Measurements from ENCODE around the gene AAR2. TPM values are rescaled to one million over a fixed set of nuclear protein-coding genes. Genes with fewer than 3 reads are reported as not detected.

AAR2 gene
- total and polyA plus RNA-seq, 2 experiments from 2014 or later: 34.3 to 35.4 TPM

DNA sequence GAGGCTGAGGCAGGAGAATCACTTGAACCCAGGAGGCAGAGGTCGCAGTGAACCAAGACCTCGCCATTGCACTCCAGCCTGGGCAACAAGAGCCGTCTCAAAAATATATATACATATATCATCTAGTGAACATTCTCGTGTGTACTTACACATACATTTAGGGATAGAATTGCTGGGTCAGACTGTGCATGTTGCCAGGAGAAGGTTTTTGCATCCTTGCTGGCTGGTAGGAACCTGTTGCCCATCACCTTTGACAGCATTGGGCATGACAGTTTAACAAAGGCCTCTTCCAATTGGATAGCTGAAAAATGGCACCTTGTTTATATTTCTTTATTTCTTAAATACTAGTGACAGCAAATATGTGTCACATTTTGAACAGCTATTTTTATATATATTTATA is 5.4 kb downstream of the AAR2 start:
- 0 out of 2 replicates have a peak, but pooled peaks cover 8% of the 10 kb centered on the region for H3K4me1 ChIP-seq (ENCODE audit: insufficient read depth)
- in situ Hi-C loops (cut with MboI): no loop called here
- 99% methylated on average over 4 of the region's 4 CpGs for WGBS, 2 experiments (ENCODE audit: low coverage in 1 of 2, low lambda C conversion rate in 2 of 2, missing lambda C conversion rate in 2 of 2)

GRCh38 chr20:36243726-36244125 is 7.4 kb downstream of the AAR2 start:
- H3K4me3 ChIP-seq: no peak overlapping the region
- peaks cover 52% of the 10 kb centered on the region; the same call in 1 of the 2 replicates for H3K36me3 ChIP-seq (ENCODE audit: low read depth)
- H4K20me1 ChIP-seq (ENCODE audit: insufficient read depth): no peaks in the 10 kb centered on the region
- H3F3A ChIP-seq (ENCODE audit: insufficient read depth): no peaks in the 10 kb centered on the region
- H3K4me1 ChIP-seq (ENCODE audit: insufficient read depth): no peaks in the 10 kb centered on the region
- no peak overlapping the region for H3K27ac ChIP-seq
- no peak for DNase-seq
- no peaks in the 10 kb centered on the region for H3K9me2 ChIP-seq (ENCODE audit: insufficient read depth)
- in situ Hi-C loops (cut with MboI): no loop called here
- H3K79me2 ChIP-seq (ENCODE audit: insufficient read depth): peaks cover 87% of the 10 kb centered on the region
- H3K4me2 ChIP-seq (ENCODE audit: unreplicated experiment): no peak overlapping the region
- TF ChIP-seq EZH2phosphoT487 (IDR thresholded peaks at IDR 0.05; ENCODE audit: insufficient read depth, low read depth) (no peak), EZH2 (IDR thresholded peaks at IDR 0.05; ENCODE audit: insufficient read depth, poor library complexity, severe bottlenecking) (no peak)
- H2AFZ ChIP-seq: no peak overlapping the region
- H3K9me3 ChIP-seq (ENCODE audit: low read depth): no peaks in the 10 kb centered on the region
- 18 to 26% methylated on average over 1 of the region's 1 CpG for WGBS, 2 experiments (ENCODE audit: low coverage in 1 of 2, low lambda C conversion rate in 2 of 2, missing lambda C conversion rate in 2 of 2)
- no peaks in the 10 kb centered on the region for H3K27me3 ChIP-seq (replicated peaks; ENCODE audit: insufficient read depth)
- no peak overlapping the region for H3K9ac ChIP-seq

More for the DNA sequence above, 5.4 kb downstream of the AAR2 start:
- DNase-seq: no peak
- no peak overlapping the region for H3K9ac ChIP-seq
- H2AFZ ChIP-seq: no peak overlapping the region
- no peaks in the 10 kb centered on the region for H3K9me3 ChIP-seq (ENCODE audit: low read depth)
- H3K79me2 ChIP-seq (ENCODE audit: insufficient read depth): peaks cover 91% of the 10 kb centered on the region
- H3K4me2 ChIP-seq (ENCODE audit: unreplicated experiment): no peak overlapping the region
- H3K4me3 ChIP-seq: no peak overlapping the region
- H3F3A ChIP-seq (ENCODE audit: insufficient read depth): no peaks in the 10 kb centered on the region
- no peaks in the 10 kb centered on the region for H3K27me3 ChIP-seq (replicated peaks; ENCODE audit: insufficient read depth)
- no peak overlapping the region for H3K27ac ChIP-seq
- no peaks in the 10 kb centered on the region for H4K20me1 ChIP-seq (ENCODE audit: insufficient read depth)
- H3K9me2 ChIP-seq (ENCODE audit: insufficient read depth): no peaks in the 10 kb centered on the region
- no peak for TF ChIP-seq EZH2 (IDR thresholded peaks at IDR 0.05; ENCODE audit: insufficient read depth, poor library complexity, severe bottlenecking)
- TF ChIP-seq EZH2phosphoT487 (IDR thresholded peaks at IDR 0.05; ENCODE audit: insufficient read depth, low read depth): no peak
- H3K36me3 ChIP-seq (ENCODE audit: low read depth): peaks cover 38% of the 10 kb centered on the region; the same call in 1 of the 2 replicates

GRCh38 chr20:36246401-36246800 is 10.1 kb downstream of the AAR2 start:
- Histone ChIP-seq H3K27me3 (replicated peaks; ENCODE audit: insufficient read depth) (no peaks in the 10 kb centered on the region), H4K20me1 (ENCODE audit: insufficient read depth) (no peaks in the 10 kb centered on the region), H3K4me1 (ENCODE audit: insufficient read depth) (no peaks in the 10 kb centered on the region), H3K4me2 (ENCODE audit: unreplicated experiment) (no peak overlapping the region), H3F3A (ENCODE audit: insufficient read depth) (no peaks in the 10 kb centered on the region), H3K4me3 (no peak overlapping the region), H3K9me3 (ENCODE audit: low read depth) (no peaks in the 10 kb centered on the region), H3K9ac (no peak overlapping the region), H3K79me2 (ENCODE audit: insufficient read depth) (peaks cover 85% of the 10 kb centered on the region), H3K9me2 (ENCODE audit: insufficient read depth) (no peaks in the 10 kb centered on the region), H2AFZ (no peak overlapping the region), H3K36me3 (ENCODE audit: low read depth) (peaks cover 58% of the 10 kb centered on the region; the same call in 1 of the 2 replicates), H3K27ac (no peak overlapping the region)
- WGBS, 2 experiments (ENCODE audit: low coverage in 1 of 2, low lambda C conversion rate in 2 of 2, missing lambda C conversion rate in 2 of 2): 91 to 94% methylated on average over 4 of the region's 4 CpGs
- in situ Hi-C loops (cut with MboI): no loop called here
- TF ChIP-seq EZH2 (IDR thresholded peaks at IDR 0.05; ENCODE audit: insufficient read depth, poor library complexity, severe bottlenecking): no peak
- no peak for TF ChIP-seq EZH2phosphoT487 (IDR thresholded peaks at IDR 0.05; ENCODE audit: insufficient read depth, low read depth)
- DNase-seq: no peak

- no peaks in the 10 kb centered on the region for H3K4me1 ChIP-seq (ENCODE audit: insufficient read depth)
- no peaks in the 10 kb centered on the region for H3K27me3 ChIP-seq (replicated peaks; ENCODE audit: insufficient read depth)
- H3F3A ChIP-seq (ENCODE audit: insufficient read depth): no peaks in the 10 kb centered on the region
- no peaks in the 10 kb centered on the region for H3K9me3 ChIP-seq (ENCODE audit: low read depth)
- H3K9ac ChIP-seq: no peak overlapping the region
- no peak for TF ChIP-seq EZH2 (IDR thresholded peaks at IDR 0.05; ENCODE audit: insufficient read depth, poor library complexity, severe bottlenecking)
- no peak for TF ChIP-seq EZH2phosphoT487 (IDR thresholded peaks at IDR 0.05; ENCODE audit: insufficient read depth, low read depth)
- no peaks in the 10 kb centered on the region for H4K20me1 ChIP-seq (ENCODE audit: insufficient read depth)
- WGBS, 2 experiments (ENCODE audit: low coverage in 1 of 2, low lambda C conversion rate in 2 of 2, missing lambda C conversion rate in 2 of 2): 77 to 85% methylated on average over 4 of the region's 4 CpGs
- no peak overlapping the region for H3K27ac ChIP-seq
- H3K4me2 ChIP-seq (ENCODE audit: unreplicated experiment): no peak overlapping the region
- in situ Hi-C loops (cut with MboI): no loop called here
- H3K9me2 ChIP-seq (ENCODE audit: insufficient read depth): no peaks in the 10 kb centered on the region
- H3K36me3 ChIP-seq (ENCODE audit: low read depth): peaks cover 50% of the 10 kb centered on the region; the same call in 1 of the 2 replicates
- no peak for DNase-seq
- H2AFZ ChIP-seq: no peak overlapping the region
- peaks cover 65% of the 10 kb centered on the region for H3K79me2 ChIP-seq (ENCODE audit: insufficient read depth)
- H3K4me3 ChIP-seq: no peak overlapping the region
Measured at GRCh38 chr20:36248836-36249235, 12.6 kb downstream of the AAR2 start.

- in situ Hi-C loops (cut with MboI): no loop called here
- no peaks in the 10 kb centered on the region for H3K9me2 ChIP-seq (ENCODE audit: insufficient read depth)
- no peak overlapping the region for H3K4me3 ChIP-seq
- WGBS, 2 experiments (ENCODE audit: low coverage in 1 of 2, low lambda C conversion rate in 2 of 2, missing lambda C conversion rate in 2 of 2): 83 to 88% methylated on average over 3 of the region's 3 CpGs
- TF ChIP-seq EZH2phosphoT487 (IDR thresholded peaks at IDR 0.05; ENCODE audit: insufficient read depth, low read depth): no peak
- no peak for TF ChIP-seq EZH2 (IDR thresholded peaks at IDR 0.05; ENCODE audit: insufficient read depth, poor library complexity, severe bottlenecking)
- no peaks in the 10 kb centered on the region for H3K27me3 ChIP-seq (replicated peaks; ENCODE audit: insufficient read depth)
- H3K27ac ChIP-seq: no peak overlapping the region
- peaks cover 49% of the 10 kb centered on the region; the same call in 1 of the 2 replicates for H3K36me3 ChIP-seq (ENCODE audit: low read depth)
- H4K20me1 ChIP-seq (ENCODE audit: insufficient read depth): no peaks in the 10 kb centered on the region
- H3K79me2 ChIP-seq (ENCODE audit: insufficient read depth): peaks cover 60% of the 10 kb centered on the region
- H3K9me3 ChIP-seq (ENCODE audit: low read depth): no peaks in the 10 kb centered on the region
- H3K9ac ChIP-seq: no peak overlapping the region
- H3K4me2 ChIP-seq (ENCODE audit: unreplicated experiment): no peak overlapping the region
- no peak overlapping the region for H2AFZ ChIP-seq
- no peaks in the 10 kb centered on the region for H3F3A ChIP-seq (ENCODE audit: insufficient read depth)
- no peak for DNase-seq
- no peaks in the 10 kb centered on the region for H3K4me1 ChIP-seq (ENCODE audit: insufficient read depth)
Measured at GRCh38 chr20:36249450-36249849, 13.2 kb downstream of the AAR2 start.

Data from GM23248 (cell line).